GM12878 (cell line): ENCODE results near the gene B4GALT5. TPM values are rescaled to one million over a fixed set of nuclear protein-coding genes. Genes with fewer than 3 reads are reported as not detected.

Experiments used
- ATAC-seq: fragments of 200-7000 bp; cut with Tn5 transposase; 3 replicates; pipeline ENCODE4 v1.9.1; 2020; ENCODE audit warnings: mild to moderate bottlenecking, moderate library complexity
- BruUV-seq: library from RNA; stranded (reverse); fragments of 400-500 nt; replicated peaks from 2 replicates; lab custom pipeline; 2021; lab: Mats Ljungman, UMichigan
- CTCF ChIA-PET: fragments of 300-600 bp; sonication (Branson Sonifier 250); formaldehyde crosslinking; extraction: SDS; loops from one replicate; lab custom pipeline; 2021; ENCODE audit warnings: inconsistent platforms; lab: Yijun Ruan, JAX
- POLR2A ChIA-PET: fragments of 350-600 bp; formaldehyde crosslinking; extraction: SDS; loops from one replicate; lab custom pipeline; 2021; ENCODE audit warnings: inconsistent platforms; lab: Charles Lee
- RAD21 ChIA-PET: fragments of 300-600 bp; sonication (Branson Sonifier 250); formaldehyde crosslinking; loops from one replicate; lab custom pipeline; 2023; ENCODE audit warnings: antibody characterized with exemption; ENCODE audit not compliant: unreplicated experiment; lab: Charles Lee
- SMC1A ChIA-PET: fragments of 300-600 bp; sonication (Branson Sonifier 250); formaldehyde crosslinking; loops from one replicate; lab custom pipeline; 2023; ENCODE audit not compliant: unreplicated experiment, uncharacterized antibody; lab: Charles Lee
- DNase-seq: peaks from one replicate; pipeline ENCODE4 v3.0.0-alpha.2; 2011; ENCODE audit warnings: low read depth, low spot score
- FAIRE-seq: peaks from 3 replicates; lab custom pipeline; 2011; peaks lifted over from hg19 to GRCh38; lab: Jason Lieb, UNC
- H2AFZ ChIP-seq: 2 replicates; pipeline ENCODE4 v1.6.0; 2011; ENCODE audit warnings: low read depth, low read length, control low read depth; ENCODE audit not compliant: control insufficient read depth
- H3K27ac ChIP-seq: 2 replicates; pipeline ENCODE4 v1.5.1; 2011; ENCODE audit warnings: control low read depth; ENCODE audit not compliant: control insufficient read depth, insufficient read depth
- H3K27me3 ChIP-seq, 2 experiments: replicated peaks in 1 of 2; 2 replicates each; pipeline versions ENCODE4 v1.6.0 to v1.6.1; 2011; ENCODE audit warnings: low read length in 1 of 2; ENCODE audit not compliant: control insufficient read depth in 2 of 2, insufficient read depth in 2 of 2
- H3K36me3 ChIP-seq, 2 experiments: 2 replicates each; pipeline ENCODE4 v1.5.1; 2011; ENCODE audit warnings: low read length in 1 of 2; ENCODE audit not compliant: control insufficient read depth in 2 of 2, insufficient read depth in 2 of 2
- H3K4me1 ChIP-seq: 2 replicates; pipeline ENCODE4 v1.6.1; 2011; ENCODE audit warnings: mild to moderate bottlenecking, low read length, moderate library complexity, mixed read lengths; ENCODE audit not compliant: control insufficient read depth, insufficient read depth
- H3K4me2 ChIP-seq: 2 replicates; pipeline ENCODE4 v1.6.0; 2011; ENCODE audit warnings: control low read depth; ENCODE audit not compliant: control insufficient read depth, insufficient read depth
- H3K4me3 ChIP-seq: fragments of 200-600 bp; sonication (generic); 2 replicates; pipeline ENCODE4 v1.5.1; 2016
- H3K79me2 ChIP-seq: 2 replicates; pipeline ENCODE4 v1.6.0; 2011; ENCODE audit warnings: low read length; ENCODE audit not compliant: control insufficient read depth, insufficient read depth
- H3K9ac ChIP-seq: 2 replicates; pipeline ENCODE4 v1.8.0; 2011; ENCODE audit warnings: low read length, control low read depth, mixed read lengths; ENCODE audit not compliant: control insufficient read depth, insufficient read depth
- H3K9me3 ChIP-seq: replicated peaks from 3 replicates; pipeline ENCODE4 v1.5.1; 2011; ENCODE audit warnings: mild to moderate bottlenecking, low read length; ENCODE audit not compliant: control insufficient read depth, insufficient read depth
- H4K20me1 ChIP-seq: 2 replicates; pipeline ENCODE4 v1.6.0; 2011; ENCODE audit not compliant: control insufficient read depth, insufficient read depth
- BACH1 ChIP-seq: fragments of 450-650 bp; IDR thresholded peaks from 2 replicates; pipeline ENCODE4 v1.6.1; 2017; ENCODE audit warnings: mild to moderate bottlenecking, borderline replicate concordance
- BHLHE40 ChIP-seq, 2 experiments: fragments of 450-650 bp in 1 of 2; IDR thresholded peaks; 2 replicates each; pipeline ENCODE4 v1.6.1; 2011 to 2017; ENCODE audit warnings: low read depth in 2 of 2, borderline replicate concordance in 1 of 2, improper control_type of control experiment in 1 of 2, low read length in 1 of 2, mild to moderate bottlenecking in 1 of 2
- CHD1 ChIP-seq: IDR thresholded peaks from 2 replicates; pipeline ENCODE4 v1.6.1; 2012; ENCODE audit warnings: low read depth, low read length, improper control_type of control experiment
- ESRRA ChIP-seq: IDR thresholded peaks from 2 replicates; pipeline ENCODE4 v1.6.1; 2012; ENCODE audit warnings: mild to moderate bottlenecking, low read length, improper control_type of control experiment
- FOXK2 ChIP-seq: fragments of 450-650 bp; IDR thresholded peaks from 2 replicates; pipeline ENCODE4 v1.6.1; 2017; ENCODE audit warnings: mild to moderate bottlenecking, moderate library complexity
- HDAC2 ChIP-seq: fragments of 200-600 bp; sonication (generic); IDR thresholded peaks from 2 replicates; pipeline ENCODE4 v1.6.1; 2017
- MYB ChIP-seq: fragments of 150-350 bp; IDR thresholded peaks from 2 replicates; pipeline ENCODE4 v1.6.1; 2014; ENCODE audit warnings: mild to moderate bottlenecking, low read depth, low read length, borderline replicate concordance
- RAD21 ChIP-seq: IDR thresholded peaks from 2 replicates; pipeline ENCODE4 v1.6.1; 2011; ENCODE audit warnings: mild to moderate bottlenecking, low read depth, low read length, moderate library complexity; ENCODE audit not compliant: insufficient read depth
- YY1 ChIP-seq: IDR thresholded peaks from 2 replicates; pipeline ENCODE4 v1.6.1; 2011; ENCODE audit warnings: low read depth, mild to moderate bottlenecking, low read length
- WGBS: methylation state at CpG from one replicate; pipeline ENCODE4 v1.1.6; 2016; ENCODE audit warnings: low lambda C conversion rate; ENCODE audit not compliant: insufficient replicate concordance, insufficient coverage; ENCODE audit errors: missing lambda C conversion rate; 5-methylcytosine and 5-hydroxymethylcytosine counted together
- in situ Hi-C: fragments of 300-500 bp; cut with MboI; formaldehyde crosslinking; loops from 9 replicates; pipeline ENCODE4 v1.14.3; 2018; ENCODE audit warnings: mixed read lengths
- intact Hi-C: fragments of 100-400 bp; cut with micrococcal nuclease; formaldehyde crosslinking; loops from one replicate; pipeline ENCODE4 v1.14.2; 2022; ENCODE audit not compliant: unreplicated experiment
- polyA plus RNA-seq, 11 experiments: library from polyadenylated mRNA; depleted of rRNA in 4 of 11; unstranded in 6 of 11; stranded (reverse) in 5 of 11; fragments of >200 nt; fragmentation: Nextera tagmentation in 4 of 11; fragmentation: Illumina TruSeq in 1 of 11; extraction: Ambion mirVana in 4 of 11; extraction: Trizol in 1 of 11; gene quantifications; 1 replicate in 1 of 11; 2 replicates in 10 of 11; pipeline versions ENCODE4 v1.2.1 to v1.2.3, GENCODE V29; 2011 to 2016; ENCODE audit warnings: inconsistent platforms in 2 of 11, missing spikeins in 2 of 11, low read depth in 1 of 11
- total RNA-seq, 4 experiments: library from RNA; depleted of rRNA in 3 of 4; stranded (reverse); fragments of >200 nt in 3 of 4; fragmentation: Illumina TruSeq in 1 of 4; extraction: Trizol in 1 of 4; gene quantifications; 2 replicates each; pipeline versions ENCODE4 v1.2.1 to v1.2.3, GENCODE V29; 2013 to 2021
- TF ChIP-seq, protein P1 (sequence below): fragments of 450-650 bp; IDR thresholded peaks from 2 replicates; pipeline ENCODE4 v1.6.1; 2018; ENCODE audit warnings: mild to moderate bottlenecking, low read depth, moderate library complexity; ENCODE audit not compliant: partially characterized antibody
- TF ChIP-seq, protein P2 (sequence below): fragments of 450-650 bp; conservative IDR thresholded peaks from 2 replicates; pipeline ENCODE4 v1.6.1; 2017; ENCODE audit warnings: mild to moderate bottlenecking, moderate library complexity
- TF ChIP-seq, protein P3 (sequence below): fragments of 450-650 bp; IDR thresholded peaks from 2 replicates; pipeline ENCODE4 v1.6.1; 2017; ENCODE audit warnings: mild to moderate bottlenecking, moderate library complexity

B4GALT5 gene
- total and polyA plus RNA-seq, 10 of the 15 experiments (the other 5 are each of a cell fraction or from before 2014, with no cell fraction given) = 2.0 to 55.5 (median 20.2) TPM

DNA sequence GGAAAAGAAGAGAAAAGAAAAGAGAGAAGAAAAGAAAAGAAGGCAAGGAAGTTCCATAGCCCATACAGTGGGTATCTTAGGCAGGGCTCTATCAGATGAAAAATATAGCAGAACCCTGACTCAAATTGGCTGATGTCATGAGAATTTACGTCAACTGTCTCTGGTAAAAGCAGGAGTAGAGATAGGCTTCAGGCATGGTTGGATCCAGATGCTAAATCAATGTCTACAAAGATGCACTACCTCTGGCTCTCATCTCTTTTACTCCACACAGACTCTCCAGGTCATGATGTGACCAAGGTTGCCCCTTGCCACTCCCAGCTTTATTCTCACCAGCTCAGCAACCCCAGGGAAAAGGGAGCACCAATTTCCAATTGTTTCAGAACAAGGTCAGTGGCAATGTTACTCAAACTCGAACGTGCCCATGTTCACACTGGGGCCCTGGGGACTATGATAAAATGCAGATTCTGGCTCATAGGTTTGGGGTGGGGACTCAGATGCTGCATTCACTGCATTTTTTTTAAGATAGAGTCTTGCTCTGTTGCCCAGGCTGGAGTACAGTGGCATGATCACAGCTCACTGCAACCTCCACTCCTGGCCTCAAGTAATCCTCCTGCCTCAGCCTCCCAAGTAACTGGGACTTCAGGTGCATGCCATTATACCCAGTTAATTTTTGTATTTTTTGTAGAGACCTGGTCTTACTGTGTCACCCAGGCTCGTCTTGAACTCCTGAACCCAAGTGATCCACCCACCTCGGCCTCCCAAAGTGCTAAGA, 112.3 kb downstream of the B4GALT5 start (continued):
- TF ChIP-seq MYB = no peak
- TF ChIP-seq, protein P1, sequence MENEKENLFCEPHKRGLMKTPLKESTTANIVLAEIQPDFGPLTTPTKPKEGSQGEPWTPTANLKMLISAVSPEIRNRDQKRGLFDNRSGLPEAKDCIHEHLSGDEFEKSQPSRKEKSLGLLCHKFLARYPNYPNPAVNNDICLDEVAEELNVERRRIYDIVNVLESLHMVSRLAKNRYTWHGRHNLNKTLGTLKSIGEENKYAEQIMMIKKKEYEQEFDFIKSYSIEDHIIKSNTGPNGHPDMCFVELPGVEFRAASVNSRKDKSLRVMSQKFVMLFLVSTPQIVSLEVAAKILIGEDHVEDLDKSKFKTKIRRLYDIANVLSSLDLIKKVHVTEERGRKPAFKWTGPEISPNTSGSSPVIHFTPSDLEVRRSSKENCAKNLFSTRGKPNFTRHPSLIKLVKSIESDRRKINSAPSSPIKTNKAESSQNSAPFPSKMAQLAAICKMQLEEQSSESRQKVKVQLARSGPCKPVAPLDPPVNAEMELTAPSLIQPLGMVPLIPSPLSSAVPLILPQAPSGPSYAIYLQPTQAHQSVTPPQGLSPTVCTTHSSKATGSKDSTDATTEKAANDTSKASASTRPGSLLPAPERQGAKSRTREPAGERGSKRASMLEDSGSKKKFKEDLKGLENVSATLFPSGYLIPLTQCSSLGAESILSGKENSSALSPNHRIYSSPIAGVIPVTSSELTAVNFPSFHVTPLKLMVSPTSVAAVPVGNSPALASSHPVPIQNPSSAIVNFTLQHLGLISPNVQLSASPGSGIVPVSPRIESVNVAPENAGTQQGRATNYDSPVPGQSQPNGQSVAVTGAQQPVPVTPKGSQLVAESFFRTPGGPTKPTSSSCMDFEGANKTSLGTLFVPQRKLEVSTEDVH = no peak
- TF ChIP-seq, all 136 proteins: peak for 0

DNA sequence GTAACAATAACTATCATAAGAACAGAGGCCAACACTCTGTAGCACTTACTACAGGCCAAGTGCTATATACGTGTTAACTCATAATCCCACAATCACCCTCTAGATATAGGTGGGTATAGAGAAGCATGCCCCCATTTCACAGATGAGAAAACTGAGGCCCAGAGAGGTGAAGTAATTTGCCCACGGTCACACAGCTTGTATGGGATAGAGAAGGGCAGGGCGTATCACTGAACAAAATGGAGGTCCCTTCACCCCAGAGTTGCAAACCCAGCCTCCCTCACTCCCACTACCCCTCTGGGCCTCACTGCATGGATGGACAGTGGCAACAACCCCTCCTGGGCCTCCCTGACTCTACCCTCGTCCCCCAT, 113.9 kb downstream of the B4GALT5 start:
- H3K9ac ChIP-seq = no peak overlapping the region
- no peak overlapping the region for H2AFZ ChIP-seq
- H3K4me3 ChIP-seq = no peak overlapping the region
- H3K9me3 ChIP-seq = peaks cover 6% of the 10 kb centered on the region; the same call in 2 of the 3 replicates
- H3K27me3 ChIP-seq = no peaks in the 10 kb centered on the region; a peak in 1 of 4 replicates
- no peak for ATAC-seq
- FAIRE-seq = no peak
- H3K27ac ChIP-seq = no peak overlapping the region
- DNase-seq = no peak
- peaks cover 21% of the 10 kb centered on the region for H3K4me1 ChIP-seq
- RAD21 ChIA-PET = no interaction called here
- H3K79me2 ChIP-seq = no peaks in the 10 kb centered on the region
- no peaks in the 10 kb centered on the region for H3K36me3 ChIP-seq
- in situ Hi-C loops = no loop called here
- POLR2A ChIA-PET = no interaction called here
- H3K4me2 ChIP-seq = no peak overlapping the region
- H4K20me1 ChIP-seq = no peaks in the 10 kb centered on the region
- CTCF ChIA-PET = no interaction called here
- intact Hi-C loops = no loop called here
- whole genome bisulfite sequencing = 75% methylated on average over 4 of the region's 4 CpGs
- SMC1A ChIA-PET = no interaction called here
- no TSS peak for BruUV-seq
- no peak for TF ChIP-seq FOXK2
- no peak for TF ChIP-seq BHLHE40 (IDR thresholded peaks at IDR 0.05; ENCODE audit: borderline replicate concordance in 1 of 2, low read depth in 2 of 2, low read length in 1 of 2)
- no peak for TF ChIP-seq BACH1
- TF ChIP-seq, protein P2, sequence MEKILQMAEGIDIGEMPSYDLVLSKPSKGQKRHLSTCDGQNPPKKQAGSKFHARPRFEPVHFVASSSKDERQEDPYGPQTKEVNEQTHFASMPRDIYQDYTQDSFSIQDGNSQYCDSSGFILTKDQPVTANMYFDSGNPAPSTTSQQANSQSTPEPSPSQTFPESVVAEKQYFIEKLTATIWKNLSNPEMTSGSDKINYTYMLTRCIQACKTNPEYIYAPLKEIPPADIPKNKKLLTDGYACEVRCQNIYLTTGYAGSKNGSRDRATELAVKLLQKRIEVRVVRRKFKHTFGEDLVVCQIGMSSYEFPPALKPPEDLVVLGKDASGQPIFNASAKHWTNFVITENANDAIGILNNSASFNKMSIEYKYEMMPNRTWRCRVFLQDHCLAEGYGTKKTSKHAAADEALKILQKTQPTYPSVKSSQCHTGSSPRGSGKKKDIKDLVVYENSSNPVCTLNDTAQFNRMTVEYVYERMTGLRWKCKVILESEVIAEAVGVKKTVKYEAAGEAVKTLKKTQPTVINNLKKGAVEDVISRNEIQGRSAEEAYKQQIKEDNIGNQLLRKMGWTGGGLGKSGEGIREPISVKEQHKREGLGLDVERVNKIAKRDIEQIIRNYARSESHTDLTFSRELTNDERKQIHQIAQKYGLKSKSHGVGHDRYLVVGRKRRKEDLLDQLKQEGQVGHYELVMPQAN = no peak
- TF ChIP-seq RAD21 = no peak
- TF ChIP-seq ESRRA = no peak
- TF ChIP-seq, protein P3, sequence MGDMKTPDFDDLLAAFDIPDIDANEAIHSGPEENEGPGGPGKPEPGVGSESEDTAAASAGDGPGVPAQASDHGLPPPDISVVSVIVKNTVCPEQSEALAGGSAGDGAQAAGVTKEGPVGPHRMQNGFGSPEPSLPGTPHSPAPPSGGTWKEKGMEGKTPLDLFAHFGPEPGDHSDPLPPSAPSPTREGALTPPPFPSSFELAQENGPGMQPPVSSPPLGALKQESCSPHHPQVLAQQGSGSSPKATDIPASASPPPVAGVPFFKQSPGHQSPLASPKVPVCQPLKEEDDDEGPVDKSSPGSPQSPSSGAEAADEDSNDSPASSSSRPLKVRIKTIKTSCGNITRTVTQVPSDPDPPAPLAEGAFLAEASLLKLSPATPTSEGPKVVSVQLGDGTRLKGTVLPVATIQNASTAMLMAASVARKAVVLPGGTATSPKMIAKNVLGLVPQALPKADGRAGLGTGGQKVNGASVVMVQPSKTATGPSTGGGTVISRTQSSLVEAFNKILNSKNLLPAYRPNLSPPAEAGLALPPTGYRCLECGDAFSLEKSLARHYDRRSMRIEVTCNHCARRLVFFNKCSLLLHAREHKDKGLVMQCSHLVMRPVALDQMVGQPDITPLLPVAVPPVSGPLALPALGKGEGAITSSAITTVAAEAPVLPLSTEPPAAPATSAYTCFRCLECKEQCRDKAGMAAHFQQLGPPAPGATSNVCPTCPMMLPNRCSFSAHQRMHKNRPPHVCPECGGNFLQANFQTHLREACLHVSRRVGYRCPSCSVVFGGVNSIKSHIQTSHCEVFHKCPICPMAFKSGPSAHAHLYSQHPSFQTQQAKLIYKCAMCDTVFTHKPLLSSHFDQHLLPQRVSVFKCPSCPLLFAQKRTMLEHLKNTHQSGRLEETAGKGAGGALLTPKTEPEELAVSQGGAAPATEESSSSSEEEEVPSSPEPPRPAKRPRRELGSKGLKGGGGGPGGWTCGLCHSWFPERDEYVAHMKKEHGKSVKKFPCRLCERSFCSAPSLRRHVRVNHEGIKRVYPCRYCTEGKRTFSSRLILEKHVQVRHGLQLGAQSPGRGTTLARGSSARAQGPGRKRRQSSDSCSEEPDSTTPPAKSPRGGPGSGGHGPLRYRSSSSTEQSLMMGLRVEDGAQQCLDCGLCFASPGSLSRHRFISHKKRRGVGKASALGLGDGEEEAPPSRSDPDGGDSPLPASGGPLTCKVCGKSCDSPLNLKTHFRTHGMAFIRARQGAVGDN = no peak
- no peak for TF ChIP-seq HDAC2
- TF ChIP-seq CHD1 = no peak
- no peak for TF ChIP-seq YY1
